Astrocyte (in vitro differentiated cells and primary cell): ENCODE data around the gene RC3H1. TPM values are rescaled to one million over a fixed set of nuclear protein-coding genes. Genes with fewer than 3 reads are reported as not detected.

ENCODE experiments used
- DNase-seq: peaks from one replicate; pipeline ENCODE4 v3.0.0-alpha.2; 2010; ENCODE audit warnings: low read depth
- FAIRE-seq: peaks from 2 replicates; lab custom pipeline; 2011; peaks lifted over from hg19 to GRCh38; lab: Jason Lieb, UNC
- H2AFZ ChIP-seq: 2 replicates; pipeline ENCODE4 v1.6.0; 2012; ENCODE audit warnings: low read depth, low read length, inconsistent platforms
- H3K27ac ChIP-seq: 2 replicates; pipeline ENCODE4 v1.5.1; 2011; ENCODE audit warnings: low read depth, low read length, inconsistent platforms
- H3K27me3 ChIP-seq: 2 replicates; pipeline ENCODE4 v1.6.0; 2011; ENCODE audit warnings: low read length, inconsistent platforms; ENCODE audit not compliant: insufficient read depth
- H3K36me3 ChIP-seq: 2 replicates; pipeline ENCODE4 v1.5.1; 2011; ENCODE audit warnings: low read length, inconsistent platforms; ENCODE audit not compliant: insufficient read depth
- H3K4me1 ChIP-seq: 2 replicates; pipeline ENCODE4 v1.5.1; 2011; ENCODE audit warnings: low read length, inconsistent platforms; ENCODE audit not compliant: insufficient read depth
- H3K4me2 ChIP-seq: 2 replicates; pipeline ENCODE4 v1.6.0; 2012; ENCODE audit warnings: low read length, inconsistent platforms
- H3K4me3 ChIP-seq: 2 replicates; pipeline ENCODE4 v1.5.1; 2011; ENCODE audit warnings: low read depth, mild to moderate bottlenecking, low read length, inconsistent platforms; ENCODE audit not compliant: insufficient read depth
- H3K79me2 ChIP-seq: 2 replicates; pipeline ENCODE4 v1.6.0; 2012; ENCODE audit warnings: mild to moderate bottlenecking, low read length, inconsistent platforms; ENCODE audit not compliant: insufficient read depth
- H3K9ac ChIP-seq: 2 replicates; pipeline ENCODE4 v1.6.0; 2012; ENCODE audit warnings: mild to moderate bottlenecking, low read length, inconsistent platforms
- H3K9me3 ChIP-seq: 2 replicates; pipeline ENCODE4 v1.5.1; 2012; ENCODE audit warnings: low read depth, mild to moderate bottlenecking, low read length, inconsistent platforms; ENCODE audit not compliant: insufficient read depth
- H4K20me1 ChIP-seq: 2 replicates; pipeline ENCODE4 v1.6.0; 2012; ENCODE audit warnings: low read length, inconsistent platforms; ENCODE audit not compliant: insufficient read depth
- H3K27ac Mint-ChIP-seq: one replicate; pipeline ENCODE4 v1.8.0; 2021; ENCODE audit warnings: mild to moderate bottlenecking, mixed read lengths; ENCODE audit not compliant: unreplicated experiment
- H3K27me3 Mint-ChIP-seq: one replicate; pipeline ENCODE4 v1.8.0; 2021; ENCODE audit warnings: low read depth, mixed read lengths; ENCODE audit not compliant: unreplicated experiment
- H3K36me3 Mint-ChIP-seq: one replicate; pipeline ENCODE4 v1.8.0; 2021; ENCODE audit warnings: low read depth, mixed read lengths; ENCODE audit not compliant: unreplicated experiment
- H3K4me1 Mint-ChIP-seq: one replicate; pipeline ENCODE4 v1.8.0; 2021; ENCODE audit warnings: low read depth, mixed read lengths; ENCODE audit not compliant: unreplicated experiment
- H3K4me3 Mint-ChIP-seq: one replicate; pipeline ENCODE4 v1.8.0; 2021; ENCODE audit warnings: mild to moderate bottlenecking, moderate library complexity, mixed read lengths; ENCODE audit not compliant: unreplicated experiment
- H3K9me3 Mint-ChIP-seq: one replicate; pipeline ENCODE4 v1.8.0; 2021; ENCODE audit warnings: mild to moderate bottlenecking, mixed read lengths; ENCODE audit not compliant: unreplicated experiment
- EZH2 ChIP-seq: IDR thresholded peaks from 2 replicates; pipeline ENCODE4 v1.6.1; 2012; ENCODE audit warnings: mild to moderate bottlenecking, low read length, inconsistent platforms; ENCODE audit not compliant: insufficient read depth
- total RNA-seq: library from RNA; stranded (reverse); gene quantifications from 2 replicates; pipeline ENCODE4 v1.2.1, GENCODE V29; 2021
- TF ChIP-seq, protein P1 (sequence below): IDR thresholded peaks from 2 replicates; pipeline ENCODE4 v1.5.1; 2011; ENCODE audit warnings: low read depth, mild to moderate bottlenecking, inconsistent platforms, low read length, moderate library complexity; ENCODE audit not compliant: insufficient read depth

RC3H1 gene
- total RNA-seq, 1 donor from 2014 or later = 38.1 TPM

DNA sequence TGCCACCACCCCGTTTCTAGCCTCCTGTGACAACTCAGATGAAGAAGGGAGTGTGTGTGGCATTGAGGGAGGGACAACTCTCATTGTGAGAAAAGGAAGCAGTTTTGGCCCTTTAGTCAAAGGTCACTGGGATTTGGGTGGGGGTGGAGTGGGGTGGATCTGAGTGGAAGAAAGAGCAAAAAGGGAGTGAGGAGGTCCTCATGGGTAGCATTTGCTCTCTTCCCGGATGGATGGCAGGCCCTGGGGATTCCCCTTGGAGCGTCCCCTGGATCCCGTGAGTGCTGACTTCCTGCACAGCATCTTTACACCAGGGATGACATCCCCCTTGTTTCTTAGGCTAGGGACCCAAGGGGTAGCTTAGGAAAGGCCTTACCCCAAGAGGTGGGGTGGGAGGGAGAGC, 105.5 kb downstream of the RC3H1 start:
- no peak overlapping the region for H3K4me3 ChIP-seq
- no peak for FAIRE-seq
- H3K36me3 ChIP-seq = no peaks in the 10 kb centered on the region
- H3K27me3 ChIP-seq = no peaks in the 10 kb centered on the region
- Mint-ChIP-seq H3K36me3 (peaks cover 3% of the 10 kb centered on the region), H3K9me3 (peaks cover 4% of the 10 kb centered on the region), H3K27ac (no peak overlapping the region), H3K4me1 (no peaks in the 10 kb centered on the region), H3K27me3 (peaks cover 20% of the 10 kb centered on the region), H3K4me3 (no peak overlapping the region)
- H3K27ac ChIP-seq = no peak overlapping the region
- H3K79me2 ChIP-seq = no peaks in the 10 kb centered on the region
- H4K20me1 ChIP-seq = no peaks in the 10 kb centered on the region
- H2AFZ ChIP-seq = no peak overlapping the region
- H3K4me2 ChIP-seq = no peak overlapping the region
- TF ChIP-seq EZH2 = no peak
- TF ChIP-seq, protein P1, sequence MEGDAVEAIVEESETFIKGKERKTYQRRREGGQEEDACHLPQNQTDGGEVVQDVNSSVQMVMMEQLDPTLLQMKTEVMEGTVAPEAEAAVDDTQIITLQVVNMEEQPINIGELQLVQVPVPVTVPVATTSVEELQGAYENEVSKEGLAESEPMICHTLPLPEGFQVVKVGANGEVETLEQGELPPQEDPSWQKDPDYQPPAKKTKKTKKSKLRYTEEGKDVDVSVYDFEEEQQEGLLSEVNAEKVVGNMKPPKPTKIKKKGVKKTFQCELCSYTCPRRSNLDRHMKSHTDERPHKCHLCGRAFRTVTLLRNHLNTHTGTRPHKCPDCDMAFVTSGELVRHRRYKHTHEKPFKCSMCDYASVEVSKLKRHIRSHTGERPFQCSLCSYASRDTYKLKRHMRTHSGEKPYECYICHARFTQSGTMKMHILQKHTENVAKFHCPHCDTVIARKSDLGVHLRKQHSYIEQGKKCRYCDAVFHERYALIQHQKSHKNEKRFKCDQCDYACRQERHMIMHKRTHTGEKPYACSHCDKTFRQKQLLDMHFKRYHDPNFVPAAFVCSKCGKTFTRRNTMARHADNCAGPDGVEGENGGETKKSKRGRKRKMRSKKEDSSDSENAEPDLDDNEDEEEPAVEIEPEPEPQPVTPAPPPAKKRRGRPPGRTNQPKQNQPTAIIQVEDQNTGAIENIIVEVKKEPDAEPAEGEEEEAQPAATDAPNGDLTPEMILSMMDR = no peak
- no peaks in the 10 kb centered on the region for H3K9me3 ChIP-seq
- DNase-seq = no peak
- H3K9ac ChIP-seq = no peak overlapping the region
- no peaks in the 10 kb centered on the region for H3K4me1 ChIP-seq

DNA sequence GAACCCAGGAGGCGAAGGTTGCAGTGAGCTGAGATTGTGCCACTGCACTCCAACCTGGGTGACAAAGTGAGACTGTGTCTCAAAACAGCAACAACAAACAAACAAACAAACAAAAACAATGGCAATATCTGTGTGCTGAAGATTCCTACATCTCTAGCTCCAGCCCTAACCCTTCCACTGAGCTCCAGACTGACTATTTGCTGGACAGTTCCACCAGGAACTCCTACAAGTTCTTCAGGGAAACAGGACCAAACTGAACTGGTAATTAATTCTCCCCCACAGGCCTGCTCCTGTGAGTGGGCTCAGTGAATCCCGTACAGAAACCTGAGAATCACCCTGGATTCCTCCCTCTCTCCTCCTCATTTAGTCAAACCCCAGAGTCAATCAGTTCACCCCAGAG, 106.6 kb downstream of the RC3H1 start:
- Histone ChIP-seq H3K4me1 (no peaks in the 10 kb centered on the region), H4K20me1 (no peaks in the 10 kb centered on the region), H3K27ac (no peak overlapping the region), H3K4me2 (no peak overlapping the region), H3K9me3 (no peaks in the 10 kb centered on the region), H3K79me2 (no peaks in the 10 kb centered on the region), H3K4me3 (no peak overlapping the region), H3K9ac (no peak overlapping the region), H2AFZ (no peak overlapping the region), H3K36me3 (no peaks in the 10 kb centered on the region), H3K27me3 (no peaks in the 10 kb centered on the region)
- peaks cover 3% of the 10 kb centered on the region for H3K36me3 Mint-ChIP-seq
- H3K4me1 Mint-ChIP-seq = no peaks in the 10 kb centered on the region
- H3K27ac Mint-ChIP-seq = no peak overlapping the region
- no peaks in the 10 kb centered on the region for H3K9me3 Mint-ChIP-seq
- H3K27me3 Mint-ChIP-seq = peaks cover 24% of the 10 kb centered on the region
- H3K4me3 Mint-ChIP-seq = no peak overlapping the region
- TF ChIP-seq, protein P1 = no peak
- no peak for TF ChIP-seq EZH2
- DNase-seq (no peak), FAIRE-seq (no peak)

DNA sequence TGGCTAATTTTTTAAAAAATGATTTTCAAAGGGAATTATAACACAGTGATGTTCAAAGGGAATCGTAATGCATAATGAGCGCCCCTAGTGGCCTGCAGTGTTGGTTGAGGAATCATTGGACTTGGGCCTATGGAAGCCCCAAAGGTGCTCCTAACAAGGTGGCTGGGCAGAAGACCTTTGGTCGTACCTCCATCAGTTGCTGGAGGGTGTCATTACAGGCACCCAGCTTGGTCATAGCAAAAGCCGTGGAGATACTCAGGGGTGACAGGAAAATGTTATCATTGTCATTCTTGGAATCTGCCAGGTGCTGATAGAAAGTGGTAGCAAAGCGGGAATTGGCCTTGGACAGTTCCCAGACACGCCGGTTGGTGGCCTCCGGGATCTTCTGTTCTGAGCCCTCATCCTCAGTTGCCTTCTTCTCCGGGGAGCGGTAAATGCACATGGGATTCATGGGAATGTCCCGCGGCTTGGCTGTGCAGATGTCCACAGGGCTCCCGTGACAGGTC, 107.7 kb downstream of the RC3H1 start:
- Mint-ChIP-seq H3K27me3 (peaks cover 24% of the 10 kb centered on the region), H3K36me3 (peaks cover 3% of the 10 kb centered on the region), H3K4me3 (no peak overlapping the region), H3K4me1 (no peaks in the 10 kb centered on the region), H3K27ac (no peak overlapping the region), H3K9me3 (no peaks in the 10 kb centered on the region)
- Histone ChIP-seq H3K4me3 (no peak overlapping the region), H2AFZ (no peak overlapping the region), H3K36me3 (no peaks in the 10 kb centered on the region), H3K4me1 (no peaks in the 10 kb centered on the region), H3K4me2 (no peak overlapping the region), H3K27me3 (no peaks in the 10 kb centered on the region), H3K27ac (no peak overlapping the region), H3K79me2 (no peaks in the 10 kb centered on the region), H3K9ac (no peak overlapping the region), H4K20me1 (no peaks in the 10 kb centered on the region), H3K9me3 (no peaks in the 10 kb centered on the region)
- no peak for FAIRE-seq
- no peak for TF ChIP-seq EZH2
- TF ChIP-seq, protein P1 = peak; percentile 60
- DNase-seq = no peak
